HFF-Myc (cell line): ENCODE results near the gene HSPBAP1.

Experiments
- DNase-seq: peaks from one replicate; pipeline ENCODE4 v3.0.0-alpha.2; 2011; ENCODE audit warnings: low read depth; ENCODE audit errors: extremely low read depth
- H3K4me3 ChIP-seq: replicated peaks from 2 replicates; pipeline ENCODE4 v1.5.1; 2011; ENCODE audit warnings: low read depth, mild to moderate bottlenecking, control low read depth, low read length
- TF ChIP-seq, protein P1 (sequence below): IDR thresholded peaks from 2 replicates; pipeline ENCODE4 v1.5.1; 2012; ENCODE audit warnings: mild to moderate bottlenecking, low read depth, low read length, control low read depth; ENCODE audit errors: missing control alignments

Gene HSPBAP1

DNA sequence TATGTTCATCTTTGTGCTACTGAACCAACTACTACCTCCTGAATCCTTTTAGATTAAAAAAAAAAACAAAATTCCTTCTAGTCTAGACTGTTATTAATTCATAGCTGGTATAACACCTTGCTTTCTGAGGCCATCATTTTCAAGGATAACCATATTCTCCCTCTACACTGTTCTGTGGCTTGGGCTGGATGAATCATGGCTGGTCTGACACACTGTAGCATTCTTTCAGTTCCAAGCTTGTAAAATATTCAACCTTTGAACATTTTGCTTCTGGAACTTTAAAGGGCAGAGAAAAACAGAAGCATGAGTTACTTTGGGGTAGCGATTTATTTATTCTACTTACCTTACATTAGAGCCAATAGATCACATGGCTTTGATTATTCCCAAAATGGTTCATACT lies 7.6 kb downstream of the HSPBAP1 start:
- TF ChIP-seq, protein P1, sequence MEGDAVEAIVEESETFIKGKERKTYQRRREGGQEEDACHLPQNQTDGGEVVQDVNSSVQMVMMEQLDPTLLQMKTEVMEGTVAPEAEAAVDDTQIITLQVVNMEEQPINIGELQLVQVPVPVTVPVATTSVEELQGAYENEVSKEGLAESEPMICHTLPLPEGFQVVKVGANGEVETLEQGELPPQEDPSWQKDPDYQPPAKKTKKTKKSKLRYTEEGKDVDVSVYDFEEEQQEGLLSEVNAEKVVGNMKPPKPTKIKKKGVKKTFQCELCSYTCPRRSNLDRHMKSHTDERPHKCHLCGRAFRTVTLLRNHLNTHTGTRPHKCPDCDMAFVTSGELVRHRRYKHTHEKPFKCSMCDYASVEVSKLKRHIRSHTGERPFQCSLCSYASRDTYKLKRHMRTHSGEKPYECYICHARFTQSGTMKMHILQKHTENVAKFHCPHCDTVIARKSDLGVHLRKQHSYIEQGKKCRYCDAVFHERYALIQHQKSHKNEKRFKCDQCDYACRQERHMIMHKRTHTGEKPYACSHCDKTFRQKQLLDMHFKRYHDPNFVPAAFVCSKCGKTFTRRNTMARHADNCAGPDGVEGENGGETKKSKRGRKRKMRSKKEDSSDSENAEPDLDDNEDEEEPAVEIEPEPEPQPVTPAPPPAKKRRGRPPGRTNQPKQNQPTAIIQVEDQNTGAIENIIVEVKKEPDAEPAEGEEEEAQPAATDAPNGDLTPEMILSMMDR = no peak

DNA sequence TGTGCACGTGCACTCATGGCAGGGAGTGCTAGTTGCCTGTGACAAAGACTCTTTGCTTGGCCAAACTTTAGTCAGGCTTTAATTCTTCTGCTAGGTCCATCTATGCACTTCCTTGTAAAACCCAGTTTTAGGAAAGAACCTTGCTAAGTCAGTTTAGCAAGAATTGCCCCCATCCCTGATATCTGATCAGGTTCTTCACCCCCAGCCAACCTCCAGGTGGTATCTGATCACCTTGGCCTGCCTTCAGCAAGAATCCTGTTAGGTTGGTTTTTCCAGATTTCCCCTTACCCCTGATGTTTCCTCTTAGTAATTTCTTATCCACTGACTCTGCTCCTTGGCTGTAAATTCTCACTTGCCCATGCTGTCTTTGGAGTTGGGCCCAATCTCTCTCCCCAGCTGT lies 8.4 kb downstream of the HSPBAP1 start:
- no peak for DNase-seq
- H3K4me3 ChIP-seq = no peak overlapping the region
- TF ChIP-seq, protein P1 = no peak

More for the DNA sequence above, 7.6 kb downstream of the HSPBAP1 start:
- no peak overlapping the region for H3K4me3 ChIP-seq
- DNase-seq = peak; percentile 19

DNA sequence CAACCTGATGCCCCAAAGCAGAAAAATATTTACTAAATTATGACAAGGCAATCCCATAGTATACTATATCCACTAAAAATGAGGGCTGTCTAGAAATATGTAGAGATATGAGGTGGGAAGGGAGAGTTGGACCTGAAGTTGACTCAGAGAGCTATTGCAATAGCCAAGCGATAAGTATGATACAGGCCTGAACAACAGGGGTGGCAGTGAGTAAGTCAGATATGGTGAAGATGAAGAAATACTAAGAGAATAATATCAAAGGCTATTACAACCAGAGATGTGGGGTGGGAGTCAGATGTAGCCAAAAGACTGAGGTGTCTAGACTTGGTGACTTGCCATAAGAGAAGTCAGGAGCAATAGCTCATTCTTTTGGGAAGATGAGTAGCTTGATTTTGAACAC lies 9.2 kb downstream of the HSPBAP1 start:
- H3K4me3 ChIP-seq = no peak overlapping the region
- TF ChIP-seq, protein P1 = no peak
- DNase-seq = no peak

DNA sequence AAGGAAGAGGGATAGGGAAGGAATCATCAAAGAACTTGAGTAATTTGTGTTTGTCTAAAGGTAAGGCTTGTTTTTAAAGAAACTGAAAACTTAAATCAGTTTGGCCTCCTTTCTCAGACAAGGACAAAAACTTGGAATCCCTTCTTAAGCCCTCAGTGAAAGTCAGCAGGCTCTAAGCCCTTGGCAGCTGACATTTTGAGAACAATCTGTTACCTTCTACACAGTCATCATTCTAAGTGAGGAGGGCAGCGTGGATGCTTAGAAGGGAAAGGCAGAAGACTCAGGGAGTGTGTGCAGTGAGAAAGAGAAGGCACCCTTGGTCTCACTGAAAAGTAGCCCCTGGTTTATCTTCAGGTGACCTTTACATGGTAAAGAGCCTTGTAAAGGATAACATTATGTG lies 10.8 kb downstream of the HSPBAP1 start:
- TF ChIP-seq, protein P1 = no peak
- no peak for DNase-seq
- H3K4me3 ChIP-seq = no peak overlapping the region

DNA sequence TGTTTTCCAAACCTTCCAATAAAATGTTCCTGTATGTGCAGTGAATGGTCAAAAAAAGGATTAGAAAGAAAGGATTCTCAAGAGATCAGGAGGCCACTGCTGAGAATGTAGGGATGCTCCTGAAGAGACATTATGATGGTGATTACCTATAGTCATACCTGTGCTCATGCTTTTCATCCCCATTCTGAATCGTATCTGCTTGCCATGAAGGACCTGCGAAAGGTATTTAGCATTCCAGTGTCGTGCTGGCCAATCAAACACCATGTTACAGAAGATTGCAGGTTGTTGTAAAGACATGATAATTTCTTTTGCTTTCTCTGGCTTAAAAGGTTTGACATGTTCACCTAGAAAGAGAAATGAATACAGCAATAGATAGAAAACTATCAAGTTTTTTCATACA lies 16.1 kb downstream of the HSPBAP1 start:
- TF ChIP-seq, protein P1 = no peak
- no peak overlapping the region for H3K4me3 ChIP-seq
- DNase-seq = no peak

DNA sequence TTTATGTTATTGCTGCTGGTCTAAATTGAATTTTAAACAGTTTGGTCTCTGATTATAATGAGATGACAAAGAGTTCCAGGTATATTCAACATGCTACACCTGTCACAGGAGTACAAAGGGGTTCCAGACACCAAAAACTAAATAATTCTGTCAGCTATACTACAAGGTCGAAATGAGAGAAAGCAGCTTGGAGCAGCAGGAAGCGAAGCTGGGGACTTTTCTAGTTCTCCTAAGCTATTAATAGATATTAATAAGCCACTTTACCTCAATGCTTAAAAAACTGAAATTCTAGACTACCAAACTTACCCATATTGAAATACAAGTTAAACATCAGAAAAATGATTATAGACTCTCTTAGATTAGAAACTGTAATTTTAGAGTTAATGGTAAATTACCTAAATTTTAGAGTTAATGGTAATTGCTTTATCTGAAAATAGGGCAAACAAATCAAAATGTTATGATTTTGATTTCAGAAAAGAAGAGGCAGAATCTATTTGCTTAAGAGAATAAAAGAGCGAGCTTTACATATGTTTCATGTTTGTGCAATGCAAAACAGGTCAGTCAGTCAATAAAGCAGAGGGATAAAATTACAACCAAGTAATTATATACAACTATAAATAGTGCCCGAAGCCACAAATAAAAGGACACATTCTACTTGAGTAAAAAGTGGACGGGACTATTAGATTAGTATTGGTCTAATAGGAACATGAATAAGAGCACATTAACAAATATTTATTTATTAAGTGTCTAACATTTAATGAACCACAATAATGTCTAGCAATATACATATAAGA lies 16.8 kb downstream of the HSPBAP1 start:
- TF ChIP-seq, protein P1 = no peak
- no peak overlapping the region for H3K4me3 ChIP-seq
- no peak for DNase-seq
